Activated CD8-positive, alpha-beta memory T cell treated with anti-CD3 and anti-CD28 coated beads for 48 hours (primary cell): ENCODE measurements around the gene SHANK1.

Experiments used
- DNase-seq, 3 experiments: peaks; one replicate each; pipeline ENCODE4 v3.0.0-alpha.2; 2020; ENCODE audit warnings: low read depth in 2 of 3, low spot score in 2 of 3

SHANK1 gene

GRCh38 chr19:50661023-50661422, 58.6 kb downstream of the SHANK1 start:
- no peak for DNase-seq

- no peak for DNase-seq
Measured at GRCh38 chr19:50660088-50660366, 59.6 kb downstream of the SHANK1 start.

- DNase-seq, result no peak
Measured at GRCh38 chr19:50659318-50660087, 60.1 kb downstream of the SHANK1 start.

- peak; percentile 18 to 70 (median 40) for DNase-seq
Measured at GRCh38 chr19:50658441-50659317, 60.9 kb downstream of the SHANK1 start.

GRCh38 chr19:50657712-50658440, 61.7 kb downstream of the SHANK1 start:
- DNase-seq, result peak; percentile 62 to 85 (median 82)

GRCh38 chr19:50657222-50657669, 62.4 kb downstream of the SHANK1 start:
- DNase-seq, result no peak

GRCh38 chr19:50654882-50655281, 64.7 kb downstream of the SHANK1 start:
- no peak for DNase-seq

GRCh38 chr19:50652722-50653121, 66.9 kb downstream of the SHANK1 start:
- DNase-seq, result no peak

GRCh38 chr19:50651174-50651573, 68.4 kb downstream of the SHANK1 start:
- DNase-seq, result no peak

GRCh38 chr19:50649433-50650391, 69.9 kb downstream of the SHANK1 start, which contains the start of gene C19orf81:
Gene C19orf81, plus strand, starts transcription at chr19:50649445. Its CDS starts 0 bp downstream, at chr19:50649445.
- DNase-seq, result no peak

- DNase-seq, result no peak
Measured at GRCh38 chr19:50648659-50649058, 70.9 kb downstream of the SHANK1 start.

- no peak for DNase-seq
Measured at GRCh38 chr19:50647879-50648615, 71.6 kb downstream of the SHANK1 start.

- no peak for DNase-seq
Measured at GRCh38 chr19:50646074-50646807, 73.4 kb downstream of the SHANK1 start.

- no peak for DNase-seq
Measured at GRCh38 chr19:50645107-50645506, 74.5 kb downstream of the SHANK1 start.

- DNase-seq, result no peak
Measured at GRCh38 chr19:50644315-50644915, 75.2 kb downstream of the SHANK1 start.

GRCh38 chr19:50640368-50640767, 79.2 kb downstream of the SHANK1 start:
- no peak for DNase-seq

GRCh38 chr19:50639121-50640112, 80.2 kb downstream of the SHANK1 start, which contains the start of gene SYT3:
Gene SYT3, minus strand, starts transcription at chr19:50639881. Its CDS starts 2,470 bp downstream, at chr19:50637411.
- no peak for DNase-seq
